Activated T-cell treated with anti-CD3 and anti-CD28 coated beads for 24 hours (primary cell): Measurements from ENCODE around the gene SOCS3.
"Not testable (repeated sequence)": the region's sequence is repeated elsewhere in the genome, so short reads cannot be mapped to it uniquely, and the experiment has no call there.

Source experiments
- DNase-seq: peaks from one replicate; pipeline ENCODE4 v3.0.0-alpha.2; 2020; ENCODE audit warnings: low read depth

The SOCS3 gene

GRCh38 chr17:78329263-78330059, 30.4 kb downstream of the SOCS3 start:
- DNase-seq, result no peak

- no peak for DNase-seq
These were observed 32.0 kb downstream of the SOCS3 start for GRCh38 chr17:78327880-78328279.

- no peak for DNase-seq
These were observed 34.7 kb downstream of the SOCS3 start for GRCh38 chr17:78325076-78325687.

GRCh38 chr17:78324391-78325075, 35.3 kb downstream of the SOCS3 start:
- no peak for DNase-seq

- no peak for DNase-seq
These were observed 36.0 kb downstream of the SOCS3 start for GRCh38 chr17:78323826-78324390.

- DNase-seq, result no peak
These were observed 36.9 kb downstream of the SOCS3 start for GRCh38 chr17:78322858-78323455.

GRCh38 chr17:78322327-78322857, 37.5 kb downstream of the SOCS3 start:
- no peak for DNase-seq

GRCh38 chr17:78318843-78319242, 41.0 kb downstream of the SOCS3 start:
- DNase-seq, result no peak

- no peak for DNase-seq
These were observed 41.5 kb downstream of the SOCS3 start for GRCh38 chr17:78318407-78318806.

- no peak for DNase-seq
These were observed 42.0 kb downstream of the SOCS3 start for GRCh38 chr17:78317794-78318400.

- DNase-seq, result no peak
These were observed 42.7 kb downstream of the SOCS3 start for GRCh38 chr17:78316867-78317789.

- DNase-seq, result no peak
These were observed 43.6 kb downstream of the SOCS3 start for GRCh38 chr17:78316115-78316866.

GRCh38 chr17:78315355-78316114, 44.3 kb downstream of the SOCS3 start:
- DNase-seq, result peak; percentile 43

GRCh38 chr17:78314683-78315354, 45.1 kb downstream of the SOCS3 start:
- DNase-seq, result no peak

GRCh38 chr17:78313735-78314648, 45.9 kb downstream of the SOCS3 start:
- DNase-seq, result peak; percentile 55

- not testable (repeated sequence) for DNase-seq
These were observed 50.1 kb downstream of the SOCS3 start for GRCh38 chr17:78309659-78310255.
